Measurements from ENCODE around the gene HOXD4. TPM values are rescaled to one million over a fixed set of nuclear protein-coding genes. Genes with fewer than 3 reads are reported as not detected.

Gene HOXD4
- total and polyA plus RNA-seq, 9 donors: 6.2 to 16.5 (median 11.6) TPM

DNA sequence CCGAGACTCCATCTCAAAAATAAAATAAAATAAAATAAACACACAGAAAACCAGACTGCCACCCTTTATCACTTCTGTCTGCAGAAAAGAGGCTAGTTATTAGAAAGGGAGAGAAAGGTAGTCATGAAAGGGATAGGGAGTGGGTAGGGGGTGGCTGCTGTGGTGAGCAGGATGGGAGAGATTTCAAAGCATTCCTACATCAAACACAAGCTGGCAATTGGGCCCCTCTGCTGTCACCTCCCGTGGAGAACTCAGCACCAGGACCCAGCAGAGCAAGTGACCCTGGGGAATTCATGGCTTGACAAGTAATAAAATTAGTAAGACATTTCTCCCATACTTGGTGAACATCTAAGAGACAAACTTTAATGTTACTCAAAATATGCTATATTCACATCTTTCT, 33.4 kb downstream of the HOXD4 start:
- Histone ChIP-seq H3K9me3 (no peaks in the 10 kb centered on the region), H3K4me1 (ENCODE audit: insufficient read depth) (peaks cover 2% of the 10 kb centered on the region), H3K36me3 (no peaks in the 10 kb centered on the region), H3K4me3 (no peak overlapping the region), H3K27ac (no peak overlapping the region), H3K27me3 (no peaks in the 10 kb centered on the region)
- intact Hi-C loops (cut with DNase I): no loop called here
- TF ChIP-seq, protein P1, sequence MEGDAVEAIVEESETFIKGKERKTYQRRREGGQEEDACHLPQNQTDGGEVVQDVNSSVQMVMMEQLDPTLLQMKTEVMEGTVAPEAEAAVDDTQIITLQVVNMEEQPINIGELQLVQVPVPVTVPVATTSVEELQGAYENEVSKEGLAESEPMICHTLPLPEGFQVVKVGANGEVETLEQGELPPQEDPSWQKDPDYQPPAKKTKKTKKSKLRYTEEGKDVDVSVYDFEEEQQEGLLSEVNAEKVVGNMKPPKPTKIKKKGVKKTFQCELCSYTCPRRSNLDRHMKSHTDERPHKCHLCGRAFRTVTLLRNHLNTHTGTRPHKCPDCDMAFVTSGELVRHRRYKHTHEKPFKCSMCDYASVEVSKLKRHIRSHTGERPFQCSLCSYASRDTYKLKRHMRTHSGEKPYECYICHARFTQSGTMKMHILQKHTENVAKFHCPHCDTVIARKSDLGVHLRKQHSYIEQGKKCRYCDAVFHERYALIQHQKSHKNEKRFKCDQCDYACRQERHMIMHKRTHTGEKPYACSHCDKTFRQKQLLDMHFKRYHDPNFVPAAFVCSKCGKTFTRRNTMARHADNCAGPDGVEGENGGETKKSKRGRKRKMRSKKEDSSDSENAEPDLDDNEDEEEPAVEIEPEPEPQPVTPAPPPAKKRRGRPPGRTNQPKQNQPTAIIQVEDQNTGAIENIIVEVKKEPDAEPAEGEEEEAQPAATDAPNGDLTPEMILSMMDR (IDR thresholded peaks at IDR 0.05): no peak
- no peak for TF ChIP-seq EP300 (IDR thresholded peaks at IDR 0.05)
- TF ChIP-seq POLR2A (IDR thresholded peaks at IDR 0.05): no peak
- 88 to 98% (median 93%) methylated on average over 2 of the region's 2 CpGs for WGBS, 3 donors
- no peak for DNase-seq

DNA sequence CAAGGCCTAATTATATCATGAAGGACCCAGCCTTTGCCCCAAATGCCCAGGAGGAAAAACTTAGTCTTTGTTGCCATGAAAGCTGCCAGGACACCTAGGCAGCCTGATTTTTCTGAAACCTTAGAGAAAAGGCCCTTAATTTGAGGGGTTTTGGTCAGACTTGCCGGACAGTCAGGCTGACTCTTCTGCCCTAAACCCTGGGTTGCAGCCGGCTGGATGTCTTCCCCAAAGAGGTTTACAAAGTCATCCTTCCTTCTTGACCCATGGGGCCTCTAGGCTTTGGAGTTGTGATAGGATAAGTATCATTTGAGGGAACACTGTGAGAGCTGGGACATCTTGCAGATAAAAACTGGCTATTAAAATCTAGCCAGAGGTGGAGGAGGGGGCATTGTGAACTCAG, 34.7 kb downstream of the HOXD4 start:
- no peaks in the 10 kb centered on the region for H3K27me3 ChIP-seq
- no peak for DNase-seq
- H3K27ac ChIP-seq: no peak overlapping the region
- 92 to 100% (median 95%) methylated on average over 2 of the region's 2 CpGs for WGBS, 3 donors
- peaks cover 2% of the 10 kb centered on the region for H3K4me1 ChIP-seq (ENCODE audit: insufficient read depth)
- TF ChIP-seq EP300 (IDR thresholded peaks at IDR 0.05) (no peak), POLR2A (IDR thresholded peaks at IDR 0.05) (no peak)
- no peaks in the 10 kb centered on the region for H3K36me3 ChIP-seq
- intact Hi-C loops (cut with DNase I): no loop called here
- H3K4me3 ChIP-seq: no peak overlapping the region
- H3K9me3 ChIP-seq: no peaks in the 10 kb centered on the region

DNA sequence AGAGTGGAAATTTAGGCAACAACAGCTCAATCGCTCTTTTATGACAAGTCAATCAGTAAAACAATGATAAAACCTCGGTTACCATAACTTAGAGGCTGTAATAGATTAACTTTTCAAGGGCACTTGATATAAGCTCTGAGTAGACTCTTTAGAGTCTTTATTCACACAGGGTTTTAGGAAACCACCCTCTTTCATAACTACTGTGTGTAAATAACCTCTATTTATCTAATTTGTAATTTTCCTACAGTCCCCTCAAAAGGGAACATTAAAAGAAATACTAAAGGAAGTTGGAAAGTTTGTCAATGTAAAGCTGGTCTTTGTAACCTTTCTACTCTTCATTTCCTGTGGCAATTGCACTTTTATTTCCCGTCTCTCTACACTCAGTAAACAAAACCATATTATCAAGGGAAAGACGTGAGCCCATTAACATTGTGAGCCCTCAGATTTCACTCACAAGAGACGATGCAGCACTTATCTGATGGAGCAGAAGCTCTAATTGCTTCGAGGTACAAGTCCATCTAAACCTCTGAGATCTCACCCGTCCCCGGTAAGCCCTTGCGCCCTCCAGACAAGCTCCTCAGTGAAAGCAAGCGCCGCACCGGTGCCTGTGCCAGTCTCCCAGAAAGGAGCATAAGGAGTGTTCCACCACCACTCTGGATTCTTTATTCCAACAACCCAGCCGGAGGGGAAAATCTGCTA, 36.0 kb downstream of the HOXD4 start:
- no peaks in the 10 kb centered on the region for H3K36me3 ChIP-seq
- TF ChIP-seq, protein P1 (IDR thresholded peaks at IDR 0.05): no peak
- TF ChIP-seq POLR2A (IDR thresholded peaks at IDR 0.05) (no peak), EP300 (IDR thresholded peaks at IDR 0.05) (no peak)
- H3K4me3 ChIP-seq: peak overlapping the region; percentile 71
- intact Hi-C loops (cut with DNase I): no loop called here
- H3K27ac ChIP-seq: no peak overlapping the region
- no peaks in the 10 kb centered on the region for H3K9me3 ChIP-seq
- no peaks in the 10 kb centered on the region for H3K27me3 ChIP-seq
- no peak for DNase-seq
- peaks cover 2% of the 10 kb centered on the region for H3K4me1 ChIP-seq (ENCODE audit: insufficient read depth)
- WGBS, 3 donors: 13 to 22% (median 14%) methylated on average over 13 of the region's 13 CpGs

DNA sequence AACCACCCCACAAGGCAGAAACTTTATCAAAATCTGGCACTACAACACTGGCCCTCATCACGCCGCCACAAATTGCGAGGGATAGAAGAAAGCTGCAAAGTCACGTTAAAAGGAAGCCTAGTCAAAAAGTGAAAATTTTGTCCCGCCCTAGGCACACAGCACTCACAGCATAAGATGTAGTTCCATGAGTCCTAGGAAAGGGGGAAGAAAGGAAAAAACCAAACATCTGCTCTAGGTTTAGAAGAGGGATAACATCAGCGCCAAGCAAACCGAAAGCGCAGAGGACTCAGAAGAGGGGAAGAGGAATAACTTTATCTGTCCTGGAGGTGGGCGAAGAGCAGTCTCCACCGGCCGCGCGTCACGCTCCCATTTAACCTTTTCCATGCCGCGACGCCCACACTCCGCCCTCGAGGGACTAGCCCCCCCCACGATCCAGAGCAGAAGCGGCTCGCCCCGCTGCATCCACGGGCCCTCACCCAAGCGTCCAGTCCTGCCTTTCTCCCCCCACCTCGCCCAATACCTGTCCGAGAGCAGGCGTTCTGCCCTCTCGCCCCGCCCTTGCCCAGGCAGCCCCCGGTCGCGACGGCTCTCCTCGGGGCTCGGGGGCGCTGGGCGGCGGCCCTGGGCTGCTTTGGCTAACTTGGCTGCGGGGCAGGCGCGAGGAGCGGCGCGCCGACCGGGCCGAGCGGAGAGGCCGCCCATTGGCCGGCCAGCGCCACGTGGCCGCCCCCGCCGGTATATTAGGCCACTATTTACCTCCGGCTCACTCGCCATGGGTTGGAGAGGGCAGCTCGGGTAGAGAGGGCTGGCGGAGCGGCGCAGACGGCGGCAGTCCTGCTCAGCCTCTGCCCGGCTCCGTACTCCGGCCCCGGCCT, 36.8 kb downstream of the HOXD4 start, which contains the start of gene HOXD1:
HOXD1 (plus strand) TSS at position 770 of the 875 bp plus-strand sequence. CDS start 134 bp downstream, outside the sequence.
- no peaks in the 10 kb centered on the region for H3K27me3 ChIP-seq
- peak in 4 of 5 donors; percentile 33 to 68 (median 54) for DNase-seq
- no peaks in the 10 kb centered on the region for H3K9me3 ChIP-seq
- TF ChIP-seq, protein P1 (IDR thresholded peaks at IDR 0.05): no peak
- TF ChIP-seq POLR2A (IDR thresholded peaks at IDR 0.05) (no peak), EP300 (IDR thresholded peaks at IDR 0.05) (no peak)
- H3K4me3 ChIP-seq: peak within 1 kb of the TSS; percentile 71
- WGBS, 3 donors: 1% methylated on average over 31 to 68 of the region's 68 CpGs
- intact Hi-C loops (cut with DNase I): no loop called here
- peaks cover 2% of the 10 kb centered on the region for H3K4me1 ChIP-seq (ENCODE audit: insufficient read depth)
- no peaks in the 10 kb centered on the region for H3K36me3 ChIP-seq
- no peak within 1 kb of the TSS for H3K27ac ChIP-seq
